Cardiac muscle cell (in vitro differentiated cells and primary cell): ENCODE results near the gene CYSRT1. TPM values are rescaled to one million over a fixed set of nuclear protein-coding genes. Genes with fewer than 3 reads are reported as not detected.

Source experiments
- DNase-seq, 2 donors: peaks; one replicate each; pipeline versions ENCODE4 v3.0.0 to v3.0.0-alpha.2; 2010 to 2017; ENCODE audit warnings: low read depth in 1 of 2, low spot score in 1 of 2
- H3K27ac ChIP-seq: fragments of 200-600 bp; sonication (generic); 2 replicates; pipeline ENCODE4 v1.5.1; 2016
- H3K27me3 ChIP-seq: fragments of 200-600 bp; sonication (generic); 2 replicates; pipeline ENCODE4 v1.6.0; 2016; ENCODE audit warnings: control low read depth
- H3K36me3 ChIP-seq: fragments of 200-600 bp; sonication (generic); 2 replicates; pipeline ENCODE4 v1.5.1; 2016; ENCODE audit warnings: control low read depth
- H3K4me1 ChIP-seq: fragments of 200-600 bp; sonication (generic); 2 replicates; pipeline ENCODE4 v1.8.1; 2017; ENCODE audit warnings: low read depth, mild to moderate bottlenecking, mixed run types
- H3K4me3 ChIP-seq: fragments of 200-600 bp; sonication (generic); 2 replicates; pipeline ENCODE4 v1.5.1; 2016; ENCODE audit warnings: mild to moderate bottlenecking
- H3K9me3 ChIP-seq: fragments of 200-600 bp; sonication (generic); 2 replicates; pipeline ENCODE4 v1.5.1; 2017; ENCODE audit warnings: low read depth, mild to moderate bottlenecking, control low read depth
- polyA plus RNA-seq: library from polyadenylated mRNA; unstranded; fragments of >200 nt; fragmentation: Nextera tagmentation; extraction: Ambion mirVana; gene quantifications from 2 replicates; pipeline ENCODE4 v1.2.1, GENCODE V29; 2016
- total RNA-seq: library from RNA; depleted of rRNA; stranded (reverse); fragments of >200 nt; gene quantifications from 2 replicates; pipeline ENCODE4 v1.2.3, GENCODE V29; 2016
- TF ChIP-seq, protein P1 (sequence below): IDR thresholded peaks from 2 replicates; pipeline ENCODE4 v1.5.1; 2012; ENCODE audit warnings: low read depth, mild to moderate bottlenecking, low read length

Gene CYSRT1
- total and polyA plus RNA-seq, 2 experiments from 2014 or later: 6.6 to 7.0 TPM

DNA sequence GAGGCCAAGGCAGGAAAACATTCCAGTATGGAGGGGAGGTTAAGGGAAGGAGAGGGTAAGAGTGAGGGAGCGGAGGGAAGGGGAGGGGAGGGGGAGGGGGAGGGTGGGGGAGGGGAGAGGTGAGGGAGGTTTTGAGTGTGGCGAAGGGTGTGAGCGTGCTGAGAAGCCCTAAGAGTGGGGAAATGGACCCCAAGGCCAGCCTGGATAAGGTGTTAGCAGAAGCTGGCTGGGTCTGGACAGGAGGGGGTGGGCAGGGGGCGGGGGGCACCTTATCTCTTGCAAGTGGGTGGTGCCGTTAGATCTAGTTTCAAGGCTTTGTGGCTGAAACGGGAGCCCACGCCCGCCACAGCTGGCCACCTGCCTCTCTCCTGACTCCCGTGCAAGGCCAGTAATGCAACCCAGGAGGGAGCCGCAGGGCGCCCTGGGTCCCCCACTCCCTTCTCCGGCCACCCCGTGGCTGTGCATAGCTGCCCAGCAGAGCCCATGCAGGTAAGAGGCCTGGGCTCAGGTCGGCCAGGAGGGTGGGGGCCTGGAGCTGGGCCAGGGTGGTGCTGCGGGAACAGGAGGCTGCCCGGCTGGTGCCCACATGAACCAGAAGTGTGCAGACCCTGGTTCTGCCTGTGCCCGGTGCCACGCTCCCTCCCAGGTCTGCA, 3.0 kb downstream of the CYSRT1 start:
- TF ChIP-seq, protein P1, sequence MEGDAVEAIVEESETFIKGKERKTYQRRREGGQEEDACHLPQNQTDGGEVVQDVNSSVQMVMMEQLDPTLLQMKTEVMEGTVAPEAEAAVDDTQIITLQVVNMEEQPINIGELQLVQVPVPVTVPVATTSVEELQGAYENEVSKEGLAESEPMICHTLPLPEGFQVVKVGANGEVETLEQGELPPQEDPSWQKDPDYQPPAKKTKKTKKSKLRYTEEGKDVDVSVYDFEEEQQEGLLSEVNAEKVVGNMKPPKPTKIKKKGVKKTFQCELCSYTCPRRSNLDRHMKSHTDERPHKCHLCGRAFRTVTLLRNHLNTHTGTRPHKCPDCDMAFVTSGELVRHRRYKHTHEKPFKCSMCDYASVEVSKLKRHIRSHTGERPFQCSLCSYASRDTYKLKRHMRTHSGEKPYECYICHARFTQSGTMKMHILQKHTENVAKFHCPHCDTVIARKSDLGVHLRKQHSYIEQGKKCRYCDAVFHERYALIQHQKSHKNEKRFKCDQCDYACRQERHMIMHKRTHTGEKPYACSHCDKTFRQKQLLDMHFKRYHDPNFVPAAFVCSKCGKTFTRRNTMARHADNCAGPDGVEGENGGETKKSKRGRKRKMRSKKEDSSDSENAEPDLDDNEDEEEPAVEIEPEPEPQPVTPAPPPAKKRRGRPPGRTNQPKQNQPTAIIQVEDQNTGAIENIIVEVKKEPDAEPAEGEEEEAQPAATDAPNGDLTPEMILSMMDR: no peak
- no peaks in the 10 kb centered on the region for H3K36me3 ChIP-seq

DNA sequence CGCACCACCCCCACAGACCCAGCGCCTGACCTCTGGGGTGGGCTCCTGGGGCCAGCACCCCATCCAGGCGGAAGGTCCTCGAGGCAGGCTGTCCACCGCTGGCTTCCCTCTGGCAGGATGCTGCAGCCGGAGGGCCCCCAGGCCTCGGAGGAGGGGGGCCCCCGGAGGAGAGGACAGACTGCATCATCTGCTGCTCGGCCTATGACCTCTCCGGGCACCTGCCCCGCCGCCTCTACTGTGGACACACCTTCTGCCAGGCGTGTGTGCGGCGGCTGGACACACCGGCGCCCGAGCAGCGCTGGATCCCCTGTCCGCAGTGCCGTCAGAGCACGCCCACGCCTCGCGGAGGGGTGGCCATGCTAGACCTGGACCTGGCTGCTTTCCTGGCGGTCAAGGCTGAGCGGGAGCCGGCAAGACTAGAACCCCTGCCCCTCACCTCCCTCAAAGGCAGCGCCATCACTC, 3.6 kb downstream of the CYSRT1 start:
- Histone ChIP-seq H3K27ac (no peak overlapping the region), H3K4me1 (peaks cover 3% of the 10 kb centered on the region), H3K36me3 (no peaks in the 10 kb centered on the region), H3K27me3 (no peaks in the 10 kb centered on the region), H3K9me3 (no peaks in the 10 kb centered on the region), H3K4me3 (no peak overlapping the region)
- DNase-seq: no peak
- TF ChIP-seq, protein P1: no peak

More for the DNA sequence above, 3.0 kb downstream of the CYSRT1 start:
- Histone ChIP-seq H3K27me3 (no peaks in the 10 kb centered on the region), H3K4me1 (peaks cover 4% of the 10 kb centered on the region), H3K4me3 (no peak overlapping the region), H3K27ac (no peak overlapping the region), H3K9me3 (no peaks in the 10 kb centered on the region)
- no peak for DNase-seq

DNA sequence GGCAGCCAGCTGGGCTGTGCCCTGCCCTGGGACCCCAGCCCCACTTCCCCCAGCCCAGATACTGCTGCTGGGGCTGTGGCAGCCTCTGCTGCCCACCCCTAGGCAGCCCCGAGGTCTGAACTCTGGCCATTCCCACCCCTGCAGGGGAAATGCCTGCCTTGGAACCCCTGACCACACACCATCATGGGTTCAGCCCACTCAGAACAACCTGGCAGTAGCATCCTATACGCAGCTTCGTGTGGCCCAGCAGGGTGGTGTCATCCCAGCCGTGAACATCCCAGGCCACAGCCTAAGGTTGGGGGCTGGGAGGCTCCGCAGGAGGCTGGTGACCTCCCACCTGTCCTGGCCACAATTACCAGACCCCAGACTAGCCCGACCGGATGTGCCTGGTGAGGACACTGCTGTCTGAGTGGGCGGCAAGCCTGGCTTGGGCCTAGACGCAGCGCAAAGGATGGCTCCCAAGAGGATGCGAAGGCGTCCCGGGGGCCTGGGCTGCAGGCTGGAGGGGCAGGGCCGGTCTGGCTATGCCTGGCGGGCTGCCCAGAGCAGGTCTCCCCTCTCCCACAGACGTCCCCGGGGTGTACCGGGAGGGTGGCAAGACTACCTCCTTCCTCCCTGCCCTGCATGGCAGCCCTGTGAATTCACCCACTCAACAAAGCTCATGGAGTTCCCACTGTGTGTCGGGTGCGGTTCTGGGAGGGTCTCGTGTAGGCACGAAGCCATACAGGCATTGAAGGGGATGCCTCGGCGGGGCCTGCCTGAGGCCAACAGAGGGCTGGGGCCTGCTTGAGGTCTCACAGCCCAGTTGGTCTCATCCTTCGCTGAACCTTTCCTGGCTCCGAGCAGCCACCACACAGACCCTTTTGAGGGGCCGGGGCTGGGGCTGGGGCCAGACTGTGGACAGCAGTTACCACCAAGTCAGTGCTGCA, 4.3 kb downstream of the CYSRT1 start:
- H3K4me1 ChIP-seq: peaks cover 3% of the 10 kb centered on the region
- no peak overlapping the region for H3K4me3 ChIP-seq
- no peak overlapping the region for H3K27ac ChIP-seq
- H3K9me3 ChIP-seq: no peaks in the 10 kb centered on the region
- no peak for DNase-seq
- TF ChIP-seq, protein P1: no peak
- no peaks in the 10 kb centered on the region for H3K27me3 ChIP-seq
- no peaks in the 10 kb centered on the region for H3K36me3 ChIP-seq

DNA sequence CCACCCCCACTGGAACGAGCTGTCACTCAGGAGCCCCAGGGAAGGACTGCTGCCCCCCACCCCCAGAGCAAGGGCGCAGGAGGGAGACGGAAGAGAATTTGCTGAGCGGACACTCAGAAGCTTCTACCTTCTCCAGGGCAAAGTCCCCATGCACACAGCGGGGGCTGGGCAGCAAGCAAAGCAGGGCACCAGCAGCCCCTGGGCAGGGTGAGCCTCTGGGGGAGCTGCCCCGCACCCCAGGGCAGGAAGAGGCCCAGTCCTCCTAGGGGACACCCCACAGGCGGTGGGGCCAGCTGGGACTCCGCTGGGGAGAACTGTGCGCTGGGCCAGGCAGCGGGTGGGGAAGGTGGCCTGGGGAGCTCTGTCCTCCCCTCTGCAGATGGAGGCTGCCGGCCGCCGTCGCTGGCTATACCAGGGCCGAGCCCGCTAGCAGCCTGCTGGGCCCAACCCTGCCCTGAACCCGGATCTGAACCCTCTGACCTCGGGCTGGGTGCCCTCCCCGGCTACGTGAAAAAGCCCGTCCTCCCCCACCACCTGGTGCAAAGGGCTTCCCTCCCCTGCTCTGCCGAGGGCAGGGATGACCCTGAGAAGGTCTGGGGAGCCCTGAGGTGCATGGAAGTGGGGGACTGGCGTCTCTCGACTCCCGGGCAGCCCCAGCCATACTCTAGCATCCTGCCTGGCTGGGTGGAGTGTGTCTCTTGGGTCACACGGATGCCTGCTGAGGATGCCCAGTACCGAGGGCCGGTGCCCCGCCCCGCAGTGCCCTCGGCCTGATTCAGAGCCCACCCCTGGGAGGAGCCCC, 5.1 kb downstream of the CYSRT1 start:
- Histone ChIP-seq H3K36me3 (no peaks in the 10 kb centered on the region), H3K9me3 (no peaks in the 10 kb centered on the region), H3K4me3 (no peak overlapping the region), H3K27ac (no peak overlapping the region), H3K4me1 (peaks cover 3% of the 10 kb centered on the region), H3K27me3 (no peaks in the 10 kb centered on the region)
- TF ChIP-seq, protein P1: no peak
- no peak for DNase-seq

DNA sequence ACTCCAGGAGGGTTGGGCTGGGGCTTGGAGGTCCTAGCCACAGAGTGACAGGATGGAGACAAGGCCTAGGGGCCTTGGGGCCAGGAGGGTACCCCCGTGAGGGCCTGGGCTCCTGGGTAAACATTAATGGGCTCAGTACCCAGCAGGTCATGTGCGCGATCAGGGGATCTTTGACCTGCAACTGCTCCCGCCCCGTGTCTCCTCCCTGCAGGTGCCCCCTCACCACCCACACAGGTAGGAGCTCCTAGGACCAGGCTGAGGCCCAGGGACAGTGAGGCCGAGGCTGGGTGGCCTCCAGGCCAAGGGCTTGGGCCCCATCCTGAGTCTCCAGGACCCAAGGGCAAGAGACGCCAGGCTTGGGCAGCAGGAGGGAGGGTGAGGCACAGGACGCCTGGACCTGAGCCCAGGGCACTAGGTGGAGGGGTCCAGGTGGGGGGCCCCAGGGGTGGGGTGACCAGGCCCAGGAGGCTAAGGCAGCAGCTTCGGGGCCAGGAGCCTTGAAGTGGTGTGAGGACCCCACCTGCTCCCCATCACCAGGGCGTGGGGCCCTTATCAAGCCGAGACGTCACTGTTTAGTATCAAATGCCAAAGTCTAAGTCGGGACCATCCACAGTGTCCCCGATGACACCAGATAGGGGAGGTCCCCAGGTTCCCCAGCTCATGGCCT, 5.9 kb downstream of the CYSRT1 start, which contains the start of gene SLC34A3:
TSS of gene SLC34A3 (plus strand) at position 197 of the 667 bp plus-strand sequence. CDS start 802 bp downstream, outside the sequence.
- DNase-seq: no peak
- H3K4me3 ChIP-seq: no peak within 1 kb of the TSS
- H3K27ac ChIP-seq: no peak within 1 kb of the TSS
- TF ChIP-seq, protein P1: no peak
- H3K27me3 ChIP-seq: no peaks in the 10 kb centered on the region
- peaks cover 8% of the 10 kb centered on the region for H3K4me1 ChIP-seq
- no peaks in the 10 kb centered on the region for H3K36me3 ChIP-seq
- H3K9me3 ChIP-seq: no peaks in the 10 kb centered on the region
